ENCODE measurements around the gene NAA16.
"Not testable (repeated sequence)": the region's sequence is repeated elsewhere in the genome, so short reads cannot be mapped to it uniquely, and the experiment has no call there.

NAA16 gene

DNA sequence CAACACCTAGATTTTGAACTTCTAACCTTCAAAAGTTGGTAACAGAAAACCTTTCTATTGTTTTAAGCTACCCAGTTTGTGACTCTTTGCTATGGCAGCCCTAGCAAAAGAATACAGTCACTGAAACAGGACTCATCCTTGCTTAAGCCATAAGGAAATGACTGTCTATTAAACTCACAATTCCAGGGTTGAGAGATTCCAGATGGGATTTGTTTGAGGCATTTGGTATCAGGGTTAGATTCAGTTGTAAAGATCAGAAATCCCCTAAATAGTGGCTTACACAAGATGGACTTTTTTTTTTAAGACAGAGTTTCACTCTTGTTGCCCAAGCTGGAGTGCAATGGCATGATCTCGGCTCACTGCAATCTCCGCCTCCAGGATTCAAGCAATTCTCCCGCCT, 105.2 kb downstream of the NAA16 start:
- H3K4me1 ChIP-seq = 0 out of 2 replicates have a peak, but pooled peaks cover 4% of the 10 kb centered on the region
- no peaks in the 10 kb centered on the region for H4K20me1 ChIP-seq
- TF ChIP-seq Cebpa-rat (IDR thresholded peaks at IDR 0.05) = no peak

DNA sequence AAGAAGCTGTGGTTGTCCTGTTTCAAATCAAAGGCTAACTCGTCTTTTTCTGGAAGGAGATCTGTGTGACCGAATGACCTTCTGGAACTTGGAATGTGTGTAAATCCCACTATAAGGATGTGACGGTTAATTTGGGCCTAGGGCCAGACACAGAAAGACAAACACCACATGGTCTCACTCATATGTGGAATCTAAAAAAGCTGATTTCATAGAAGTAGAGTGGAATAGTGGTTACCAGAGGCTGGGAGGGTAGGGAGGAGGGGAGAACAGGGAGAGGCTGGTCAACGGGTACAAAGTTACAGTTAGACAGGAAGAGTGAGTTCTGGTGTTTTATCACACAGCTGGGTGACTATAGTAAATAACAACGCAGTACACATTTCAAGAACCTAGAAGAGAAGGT, 107.0 kb downstream of the NAA16 start:
- no peak overlapping the region for H3K4me2 ChIP-seq
- no peak overlapping the region for H3K9ac ChIP-seq
- H3K4me3 ChIP-seq = no peak overlapping the region
- no peaks in the 10 kb centered on the region for H3K9me3 ChIP-seq
- H3K27me3 ChIP-seq = no peaks in the 10 kb centered on the region
- no peak for TF ChIP-seq Cebpa-rat (IDR thresholded peaks at IDR 0.05)
- no peaks in the 10 kb centered on the region for H3K36me3 ChIP-seq
- H4K20me1 ChIP-seq = no peaks in the 10 kb centered on the region
- H3K4me1 ChIP-seq = 0 out of 2 replicates have a peak, but pooled peaks cover 4% of the 10 kb centered on the region
- no peak overlapping the region for H3K27ac ChIP-seq

More for the DNA sequence above, 105.2 kb downstream of the NAA16 start:
- no peaks in the 10 kb centered on the region for H3K27me3 ChIP-seq
- no peaks in the 10 kb centered on the region for H3K9me3 ChIP-seq
- no peak overlapping the region for H3K27ac ChIP-seq
- no peak overlapping the region for H3K9ac ChIP-seq
- H3K36me3 ChIP-seq = no peaks in the 10 kb centered on the region
- H3K4me2 ChIP-seq = no peak overlapping the region
- no peak overlapping the region for H3K4me3 ChIP-seq

DNA sequence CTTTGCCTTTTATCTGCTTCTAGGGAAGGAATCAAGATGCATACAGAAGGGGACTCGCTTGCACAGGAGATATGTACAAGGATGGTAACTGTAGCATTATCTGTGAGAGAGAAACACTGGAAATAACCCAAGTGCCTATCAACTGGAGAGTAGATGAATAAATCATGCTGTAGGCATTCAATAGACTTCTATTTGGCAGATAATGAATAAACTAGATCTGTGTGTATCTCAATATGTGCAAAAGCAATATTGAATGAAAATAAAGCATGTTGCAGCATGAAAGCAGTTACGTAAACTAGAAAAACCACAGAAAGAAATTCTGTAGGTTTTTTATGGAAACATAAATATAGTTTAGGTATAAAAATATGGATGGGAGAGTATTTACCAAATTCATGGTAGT, 107.7 kb downstream of the NAA16 start:
- Histone ChIP-seq H3K36me3 (no peaks in the 10 kb centered on the region), H3K4me1 (0 out of 2 replicates have a peak, but pooled peaks cover 4% of the 10 kb centered on the region), H3K27me3 (no peaks in the 10 kb centered on the region), H3K4me3 (no peak overlapping the region), H3K9me3 (no peaks in the 10 kb centered on the region), H3K4me2 (no peak overlapping the region), H3K27ac (no peak overlapping the region), H3K9ac (no peak overlapping the region), H4K20me1 (no peaks in the 10 kb centered on the region)
- no peak for TF ChIP-seq Cebpa-rat (IDR thresholded peaks at IDR 0.05)

- Histone ChIP-seq H3K4me2 (no peak overlapping the region), H3K4me3 (no peak overlapping the region), H3K4me1 (0 out of 2 replicates have a peak, but pooled peaks cover 4% of the 10 kb centered on the region), H3K9me3 (no peaks in the 10 kb centered on the region), H3K36me3 (no peaks in the 10 kb centered on the region), H3K27ac (no peak overlapping the region), H3K9ac (no peak overlapping the region), H4K20me1 (no peaks in the 10 kb centered on the region), H3K27me3 (no peaks in the 10 kb centered on the region)
- TF ChIP-seq Cebpa-rat (IDR thresholded peaks at IDR 0.05) = no peak
Measured at GRCh38 chr13:41419206-41419605, 108.1 kb downstream of the NAA16 start.

GRCh38 chr13:41420146-41420545, 109.1 kb downstream of the NAA16 start:
- Histone ChIP-seq H4K20me1 (no peaks in the 10 kb centered on the region), H3K4me1 (0 out of 2 replicates have a peak, but pooled peaks cover 4% of the 10 kb centered on the region), H3K4me3 (no peak overlapping the region), H3K27me3 (no peaks in the 10 kb centered on the region), H3K36me3 (no peaks in the 10 kb centered on the region), H3K9me3 (no peaks in the 10 kb centered on the region), H3K27ac (no peak overlapping the region), H3K9ac (no peak overlapping the region), H3K4me2 (no peak overlapping the region)
- TF ChIP-seq Cebpa-rat (IDR thresholded peaks at IDR 0.05) = no peak

- not testable (repeated sequence) for H3K4me1 ChIP-seq, H3K4me3 ChIP-seq, H3K9ac ChIP-seq, H4K20me1 ChIP-seq, H3K27ac ChIP-seq, H3K9me3 ChIP-seq, H3K27me3 ChIP-seq, H3K4me2 ChIP-seq, H3K36me3 ChIP-seq
Measured at GRCh38 chr13:41421330-41421729, 110.3 kb downstream of the NAA16 start.

DNA sequence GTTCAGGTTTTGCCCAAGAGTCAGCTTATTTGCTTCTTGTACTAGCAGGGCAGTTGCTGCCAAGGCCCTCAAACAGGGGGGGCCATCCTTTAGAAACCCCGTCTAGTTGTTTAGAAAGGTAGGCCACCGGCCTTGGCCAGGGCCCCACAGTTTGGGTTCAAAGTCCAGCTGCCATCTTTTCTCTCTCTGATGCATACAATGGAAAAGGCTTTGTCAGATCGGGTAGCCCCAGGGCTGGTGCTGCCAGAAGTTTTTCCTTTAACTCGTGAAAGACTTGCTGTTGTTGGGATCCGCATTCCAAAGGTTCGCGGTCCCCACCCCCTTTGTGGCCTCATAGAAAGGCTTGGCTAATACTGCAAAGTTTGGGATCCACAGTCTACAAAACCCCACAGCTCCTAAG, 110.9 kb downstream of the NAA16 start:
- not testable (repeated sequence) for H4K20me1 ChIP-seq, H3K36me3 ChIP-seq, H3K9ac ChIP-seq, H3K27me3 ChIP-seq, H3K9me3 ChIP-seq, H3K4me2 ChIP-seq, H3K4me1 ChIP-seq, H3K27ac ChIP-seq, H3K4me3 ChIP-seq

DNA sequence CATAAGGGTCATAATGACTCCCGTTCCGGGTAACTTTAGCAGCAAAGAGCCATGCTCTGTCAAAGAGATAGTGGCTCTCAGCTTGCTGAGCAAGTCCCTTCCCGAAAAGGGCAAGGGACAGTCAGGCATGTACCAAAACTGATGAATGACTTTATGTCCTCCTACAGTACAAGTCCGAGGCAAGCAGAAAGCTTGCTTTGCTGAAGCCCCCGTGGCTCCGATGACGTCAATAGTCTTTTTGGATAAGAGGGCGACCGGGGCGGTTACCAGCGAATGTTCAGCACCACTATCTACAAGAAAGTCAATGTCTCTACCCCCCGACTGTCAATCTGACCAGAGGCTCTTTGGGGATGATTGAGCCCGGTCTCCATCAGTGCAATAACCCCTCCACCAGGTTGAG, 112.2 kb downstream of the NAA16 start:
- H3K27me3 ChIP-seq, H3K4me2 ChIP-seq, H4K20me1 ChIP-seq, H3K36me3 ChIP-seq, H3K4me1 ChIP-seq, H3K9ac ChIP-seq, H3K4me3 ChIP-seq, H3K27ac ChIP-seq: not testable (repeated sequence)
- peaks cover 18% of the 10 kb centered on the region for H3K9me3 ChIP-seq

- not testable (repeated sequence) for H4K20me1 ChIP-seq, H3K4me1 ChIP-seq, H3K36me3 ChIP-seq, H3K4me2 ChIP-seq, H3K9ac ChIP-seq, H3K27me3 ChIP-seq, H3K27ac ChIP-seq, H3K4me3 ChIP-seq
- H3K9me3 ChIP-seq = peaks cover 28% of the 10 kb centered on the region
Measured at GRCh38 chr13:41424675-41425074, 113.6 kb downstream of the NAA16 start.

DNA sequence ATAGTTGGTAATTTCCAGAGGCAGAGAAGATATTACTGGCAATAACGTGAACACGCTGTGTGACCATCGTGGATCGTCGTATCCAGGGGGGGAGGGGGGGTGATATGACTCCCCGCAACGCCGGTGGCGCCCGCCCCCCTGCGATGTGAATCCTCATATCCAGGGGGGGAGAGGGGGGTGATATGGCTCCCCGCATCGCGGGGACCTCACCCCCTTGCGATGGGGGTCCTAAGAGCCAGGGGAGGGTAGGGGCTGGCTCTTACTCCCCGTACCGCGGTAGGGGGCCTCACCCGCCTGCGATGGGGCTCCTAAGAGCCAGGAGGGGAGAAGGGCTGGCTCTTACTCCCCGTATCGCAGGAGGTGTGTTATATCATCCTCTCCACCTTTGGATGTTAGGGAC, 115.0 kb downstream of the NAA16 start:
- Histone ChIP-seq H3K9me3 (peaks cover 28% of the 10 kb centered on the region), H4K20me1 (no peaks in the 10 kb centered on the region), H3K4me3 (no peak overlapping the region), H3K36me3 (no peaks in the 10 kb centered on the region), H3K9ac (no peak overlapping the region), H3K4me2 (no peak overlapping the region), H3K27me3 (no peaks in the 10 kb centered on the region), H3K27ac (no peak overlapping the region), H3K4me1 (no peaks in the 10 kb centered on the region)
- TF ChIP-seq Cebpa-rat (IDR thresholded peaks at IDR 0.05) = no peak

Data from BLaER1 (cell line).